HepG2 (cell line): ENCODE results near the gene CHRNB1. TPM values are rescaled to one million over a fixed set of nuclear protein-coding genes. Genes with fewer than 3 reads are reported as not detected.

Source experiments
- ARNT ChIP-seq: fragments of 450-650 bp; IDR thresholded peaks from 2 replicates; pipeline ENCODE4 v1.6.1; 2017
- CCAR2 ChIP-seq: fragments of 200-400 bp; formaldehyde crosslinking; optimal IDR thresholded peaks from 2 replicates; pipeline ENCODE3; 2018; ENCODE audit warnings: low read depth, mild to moderate bottlenecking, low read length, moderate library complexity
- ERF ChIP-seq: IDR thresholded peaks from 2 replicates; pipeline ENCODE4 v1.6.1; 2018; ENCODE audit warnings: missing biosample characterization, missing genetic modification reagents
- GABPA ChIP-seq, 2 experiments: IDR thresholded peaks; 2 replicates each; pipeline ENCODE4 v1.6.1; 2011 to 2016; ENCODE audit warnings: low read depth in 2 of 2, low read length in 1 of 2, missing biosample characterization in 1 of 2, missing genetic modification characterization in 1 of 2
- HNF4A ChIP-seq: sonication (generic); formaldehyde crosslinking; IDR thresholded peaks from 2 replicates; pipeline ENCODE4 v1.4.0; 2020; ENCODE audit warnings: missing genetic modification reagents
- SAP130 ChIP-seq: IDR thresholded peaks from 2 replicates; pipeline ENCODE4 v1.6.1; 2016; ENCODE audit warnings: low read depth
- TBL1XR1 ChIP-seq: fragments of 150-350 bp; IDR thresholded peaks from 2 replicates; pipeline ENCODE4 v1.6.1; 2014; ENCODE audit warnings: borderline replicate concordance, low read length; ENCODE audit not compliant: partially characterized antibody
- YY1 ChIP-seq: IDR thresholded peaks from 2 replicates; pipeline ENCODE4 v1.6.1; 2011; ENCODE audit warnings: low read length, low read depth, moderate library complexity, mild to moderate bottlenecking; ENCODE audit not compliant: insufficient read depth, insufficient replicate concordance
- ZFP1 ChIP-seq: IDR thresholded peaks from 2 replicates; pipeline ENCODE4 v1.6.1; 2016
- ZNF234 ChIP-seq: sonication (generic); formaldehyde crosslinking; conservative IDR thresholded peaks from 2 replicates; pipeline ENCODE4 v1.5.1; 2020; ENCODE audit warnings: mild to moderate bottlenecking, missing genetic modification reagents
- ZNF30 ChIP-seq: sonication (generic); formaldehyde crosslinking; IDR thresholded peaks from 2 replicates; pipeline ENCODE4 v1.5.0; 2020; ENCODE audit warnings: mild to moderate bottlenecking, missing genetic modification reagents
- ZNF484 ChIP-seq: sonication (generic); formaldehyde crosslinking; IDR thresholded peaks from 2 replicates; pipeline ENCODE4 v1.5.1; 2020; ENCODE audit warnings: mild to moderate bottlenecking, low read depth, missing genetic modification reagents, borderline replicate concordance
- ZNF550 ChIP-seq: sonication (generic); formaldehyde crosslinking; IDR thresholded peaks from 2 replicates; pipeline ENCODE4 v1.4.0; 2020; ENCODE audit warnings: mild to moderate bottlenecking, missing genetic modification reagents, borderline replicate concordance
- polyA plus RNA-seq, 8 experiments: library from polyadenylated mRNA; depleted of rRNA in 3 of 8; stranded (reverse) in 7 of 8; unstranded in 1 of 8; fragments of >200 nt; fragmentation: Illumina TruSeq in 4 of 8; extraction: Trizol in 4 of 8; gene quantifications; 2 replicates each; pipeline versions ENCODE4 v1.2.1 to v1.2.3, GENCODE V29; 2011 to 2016; ENCODE audit warnings: low read depth in 4 of 8, missing spikeins in 1 of 8, mixed read lengths in 1 of 8; ENCODE audit not compliant: insufficient read depth in 1 of 8
- total RNA-seq, 5 experiments: library from RNA; depleted of rRNA; stranded (reverse); fragments of >200 nt; fragmentation: Illumina TruSeq; extraction: Trizol; gene quantifications; 2 replicates each; pipeline ENCODE4 v1.2.3, GENCODE V29; 2016; ENCODE audit warnings: low read depth in 1 of 5
- TF ChIP-seq, protein P1 (sequence below): sonication (generic); formaldehyde crosslinking; IDR thresholded peaks from 2 replicates; pipeline ENCODE4 v1.4.0; 2020; ENCODE audit warnings: mild to moderate bottlenecking, missing genetic modification reagents
- TF ChIP-seq, protein P2 (sequence below): sonication (generic); formaldehyde crosslinking; IDR thresholded peaks from 2 replicates; pipeline ENCODE4 v1.5.1; 2020; ENCODE audit warnings: mild to moderate bottlenecking, moderate library complexity, missing genetic modification reagents
- TF ChIP-seq, protein P3 (sequence below): sonication (generic); formaldehyde crosslinking; IDR thresholded peaks from 2 replicates; pipeline ENCODE4 v1.4.0; 2020; ENCODE audit warnings: missing genetic modification reagents
- TF ChIP-seq, protein P4 (sequence below): sonication (generic); formaldehyde crosslinking; IDR thresholded peaks from 2 replicates; pipeline ENCODE4 v1.8.1; 2023; ENCODE audit warnings: missing genetic modification reagents, inconsistent platforms, borderline replicate concordance

CHRNB1 gene
- total and polyA plus RNA-seq, 2 of the 13 experiments (the other 11 are each of a cell fraction or from before 2014, with no cell fraction given), result 5.4 to 33.7 TPM

DNA sequence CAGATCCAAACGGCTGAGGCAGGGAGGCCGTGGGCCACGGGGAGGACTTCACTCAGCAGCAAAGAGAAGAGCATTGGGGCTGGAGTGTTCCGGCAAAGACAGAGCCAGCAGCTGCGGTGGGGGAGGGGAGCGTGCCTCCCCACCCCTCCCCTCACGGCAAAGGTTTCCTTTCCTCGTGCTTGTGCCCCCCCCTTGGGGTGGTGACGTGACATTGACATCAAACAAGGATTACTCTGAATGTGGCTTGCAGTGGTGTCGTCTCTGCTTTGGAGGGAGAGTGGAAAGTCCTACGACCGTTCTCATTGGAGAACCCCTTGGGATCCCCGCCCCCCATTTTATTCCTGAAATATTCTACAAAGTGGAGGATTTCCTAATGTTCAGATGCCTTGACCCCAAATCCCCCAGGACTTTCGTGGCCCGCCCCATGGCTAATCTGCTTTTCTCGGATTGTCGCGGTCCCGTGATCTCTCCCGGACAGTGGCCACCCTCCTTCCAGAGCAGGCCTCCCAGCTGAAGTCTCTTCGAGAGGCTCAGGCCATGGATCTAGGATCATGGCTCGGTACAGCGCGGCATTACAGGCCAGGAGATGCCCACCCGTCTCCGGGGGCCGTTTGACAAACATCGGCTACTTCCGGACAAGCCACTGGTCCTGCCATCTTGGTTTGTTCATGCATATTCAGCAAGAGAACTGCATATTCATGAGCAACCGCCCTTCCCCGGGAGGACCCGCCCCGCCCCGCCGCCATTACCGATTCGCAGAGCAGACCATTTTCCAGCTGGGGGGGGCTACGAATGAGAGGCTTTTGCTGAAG is 38.6 kb downstream of the CHRNB1 start (continued):
- TF ChIP-seq ZFP1 (CRISPR knock-in tag) (no peak), ERF (0 out of 2 replicates have a peak, but pooled peaks have one; percentile 23), ZNF484 (CRISPR knock-in tag) (no peak; the same call in 1 of the 2 replicates), ARNT (no peak), ZNF30 (CRISPR knock-in tag) (0 out of 2 replicates have a peak, but pooled peaks have one; percentile 50), ZNF234 (no peak), CCAR2 (no peak), GABPA (IDR thresholded peaks at IDR 0.05; ENCODE audit: low read depth, low read length) (no peak), GABPA (CRISPR knock-in tag; IDR thresholded peaks at IDR 0.05; ENCODE audit: low read depth) (no peak; the same call in none of the 2 replicates), YY1 (peak; percentile 90), HNF4A (CRISPR knock-in tag) (no peak), ZNF550 (CRISPR knock-in tag) (no peak), SAP130 (CRISPR knock-in tag) (peak; percentile 80), TBL1XR1 (no peak)
- TF ChIP-seq, protein P1, sequence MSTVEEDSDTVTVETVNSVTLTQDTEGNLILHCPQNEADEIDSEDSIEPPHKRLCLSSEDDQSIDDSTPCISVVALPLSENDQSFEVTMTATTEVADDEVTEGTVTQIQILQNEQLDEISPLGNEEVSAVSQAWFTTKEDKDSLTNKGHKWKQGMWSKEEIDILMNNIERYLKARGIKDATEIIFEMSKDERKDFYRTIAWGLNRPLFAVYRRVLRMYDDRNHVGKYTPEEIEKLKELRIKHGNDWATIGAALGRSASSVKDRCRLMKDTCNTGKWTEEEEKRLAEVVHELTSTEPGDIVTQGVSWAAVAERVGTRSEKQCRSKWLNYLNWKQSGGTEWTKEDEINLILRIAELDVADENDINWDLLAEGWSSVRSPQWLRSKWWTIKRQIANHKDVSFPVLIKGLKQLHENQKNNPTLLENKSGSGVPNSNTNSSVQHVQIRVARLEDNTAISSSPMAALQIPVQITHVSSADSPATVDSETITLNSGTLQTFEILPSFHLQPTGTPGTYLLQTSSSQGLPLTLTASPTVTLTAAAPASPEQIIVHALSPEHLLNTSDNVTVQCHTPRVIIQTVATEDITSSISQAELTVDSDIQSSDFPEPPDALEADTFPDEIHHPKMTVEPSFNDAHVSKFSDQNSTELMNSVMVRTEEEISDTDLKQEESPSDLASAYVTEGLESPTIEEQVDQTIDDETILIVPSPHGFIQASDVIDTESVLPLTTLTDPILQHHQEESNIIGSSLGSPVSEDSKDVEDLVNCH (CRISPR knock-in tag), result no peak
- TF ChIP-seq, protein P2, sequence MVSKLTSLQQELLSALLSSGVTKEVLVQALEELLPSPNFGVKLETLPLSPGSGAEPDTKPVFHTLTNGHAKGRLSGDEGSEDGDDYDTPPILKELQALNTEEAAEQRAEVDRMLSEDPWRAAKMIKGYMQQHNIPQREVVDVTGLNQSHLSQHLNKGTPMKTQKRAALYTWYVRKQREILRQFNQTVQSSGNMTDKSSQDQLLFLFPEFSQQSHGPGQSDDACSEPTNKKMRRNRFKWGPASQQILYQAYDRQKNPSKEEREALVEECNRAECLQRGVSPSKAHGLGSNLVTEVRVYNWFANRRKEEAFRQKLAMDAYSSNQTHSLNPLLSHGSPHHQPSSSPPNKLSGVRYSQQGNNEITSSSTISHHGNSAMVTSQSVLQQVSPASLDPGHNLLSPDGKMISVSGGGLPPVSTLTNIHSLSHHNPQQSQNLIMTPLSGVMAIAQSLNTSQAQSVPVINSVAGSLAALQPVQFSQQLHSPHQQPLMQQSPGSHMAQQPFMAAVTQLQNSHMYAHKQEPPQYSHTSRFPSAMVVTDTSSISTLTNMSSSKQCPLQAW (CRISPR knock-in tag), result peak; percentile 65; the same call in 1 of the 2 replicates
- TF ChIP-seq, protein P3, sequence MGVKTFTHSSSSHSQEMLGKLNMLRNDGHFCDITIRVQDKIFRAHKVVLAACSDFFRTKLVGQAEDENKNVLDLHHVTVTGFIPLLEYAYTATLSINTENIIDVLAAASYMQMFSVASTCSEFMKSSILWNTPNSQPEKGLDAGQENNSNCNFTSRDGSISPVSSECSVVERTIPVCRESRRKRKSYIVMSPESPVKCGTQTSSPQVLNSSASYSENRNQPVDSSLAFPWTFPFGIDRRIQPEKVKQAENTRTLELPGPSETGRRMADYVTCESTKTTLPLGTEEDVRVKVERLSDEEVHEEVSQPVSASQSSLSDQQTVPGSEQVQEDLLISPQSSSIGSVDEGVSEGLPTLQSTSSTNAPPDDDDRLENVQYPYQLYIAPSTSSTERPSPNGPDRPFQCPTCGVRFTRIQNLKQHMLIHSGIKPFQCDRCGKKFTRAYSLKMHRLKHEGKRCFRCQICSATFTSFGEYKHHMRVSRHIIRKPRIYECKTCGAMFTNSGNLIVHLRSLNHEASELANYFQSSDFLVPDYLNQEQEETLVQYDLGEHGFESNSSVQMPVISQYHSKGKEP (CRISPR knock-in tag), result no peak
- TF ChIP-seq, protein P4, sequence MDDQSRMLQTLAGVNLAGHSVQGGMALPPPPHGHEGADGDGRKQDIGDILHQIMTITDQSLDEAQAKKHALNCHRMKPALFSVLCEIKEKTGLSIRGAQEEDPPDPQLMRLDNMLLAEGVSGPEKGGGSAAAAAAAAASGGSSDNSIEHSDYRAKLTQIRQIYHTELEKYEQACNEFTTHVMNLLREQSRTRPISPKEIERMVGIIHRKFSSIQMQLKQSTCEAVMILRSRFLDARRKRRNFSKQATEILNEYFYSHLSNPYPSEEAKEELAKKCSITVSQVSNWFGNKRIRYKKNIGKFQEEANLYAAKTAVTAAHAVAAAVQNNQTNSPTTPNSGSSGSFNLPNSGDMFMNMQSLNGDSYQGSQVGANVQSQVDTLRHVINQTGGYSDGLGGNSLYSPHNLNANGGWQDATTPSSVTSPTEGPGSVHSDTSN (CRISPR knock-in tag), result no peak
